OCI-LY3 (cell line): ENCODE results near the gene ARID1B.

ENCODE experiments used
- H2AFZ ChIP-seq: fragments of 200-600, 300-600 bp; shearing (Covaris generic); 2 replicates; pipeline ENCODE4 v1.6.0; 2014; ENCODE audit warnings: antibody characterized with exemption, low read depth, low read length
- H3K27ac ChIP-seq: fragments of 200-600, 300-600 bp; sonication (generic); 2 replicates; pipeline ENCODE4 v1.5.1; 2014; ENCODE audit warnings: mild to moderate bottlenecking, low read length, moderate library complexity, mixed read lengths
- H3K27me3 ChIP-seq: fragments of 200-600, 300-600 bp; sonication (generic); 2 replicates; pipeline ENCODE4 v1.6.1; 2014; ENCODE audit warnings: low read depth, low read length, mixed read lengths
- H3K36me3 ChIP-seq: fragments of 200-600, 300-600 bp; sonication (generic); replicated peaks from 2 replicates; pipeline ENCODE3; 2014; ENCODE audit warnings: low read depth, low read length, mixed read lengths
- H3K4me1 ChIP-seq: fragments of 300-600, 200-600 bp; sonication (generic); 2 replicates; pipeline ENCODE4 v1.6.1; 2014; ENCODE audit warnings: low read length, mixed read lengths
- H3K4me2 ChIP-seq: fragments of 200-600, 300-600 bp; sonication (generic); 2 replicates; pipeline ENCODE4 v1.6.1; 2014; ENCODE audit warnings: low read length, mixed read lengths
- H3K4me3 ChIP-seq: fragments of 300-600, 200-600 bp; sonication (generic); 2 replicates; pipeline ENCODE4 v1.5.1; 2014; ENCODE audit warnings: antibody characterized with exemption, mild to moderate bottlenecking, low read length, moderate library complexity
- H3K79me2 ChIP-seq: fragments of 300-600, 200-600 bp; shearing (Covaris generic); 2 replicates; pipeline ENCODE4 v1.6.1; 2014; ENCODE audit warnings: mild to moderate bottlenecking, low read length, mixed read lengths
- H3K9ac ChIP-seq: fragments of 300-600, 200-600 bp; shearing (Covaris generic); 2 replicates; pipeline ENCODE4 v1.6.0; 2014; ENCODE audit warnings: mild to moderate bottlenecking, low read length, moderate library complexity
- H3K9me3 ChIP-seq: fragments of 200-600, 300-600 bp; shearing (Covaris generic); 2 replicates; pipeline ENCODE4 v1.6.1; 2014; ENCODE audit warnings: low read length, mixed read lengths; ENCODE audit not compliant: insufficient read depth
- H4K20me1 ChIP-seq: fragments of 200-600, 300-600 bp; sonication (generic); 2 replicates; pipeline ENCODE4 v1.6.1; 2016; ENCODE audit warnings: low read length, mixed read lengths; ENCODE audit not compliant: insufficient read depth
- CTCF ChIP-seq: fragments of 200-600, 300-600 bp; sonication (generic); IDR thresholded peaks from 2 replicates; pipeline ENCODE4 v1.5.1; 2014; ENCODE audit warnings: antibody characterized with exemption, low read length, low read depth
- EZH2phosphoT487 ChIP-seq: fragments of 200-600 bp; shearing (Covaris generic); IDR thresholded peaks from 2 replicates; pipeline ENCODE4 v1.6.1; 2018; ENCODE audit warnings: antibody characterized with exemption, mixed run types, low read depth

Gene ARID1B

GRCh38 chr6:157235600-157236039 is 458.4 kb downstream of the ARID1B start:
- Histone ChIP-seq H4K20me1 (no peaks in the 10 kb centered on the region), H3K27me3 (0 out of 2 replicates have a peak, but pooled peaks cover 3% of the 10 kb centered on the region), H3K36me3 (no peaks in the 10 kb centered on the region), H3K27ac (no peak overlapping the region), H3K79me2 (no peaks in the 10 kb centered on the region), H2AFZ (no peak overlapping the region), H3K4me3 (no peak overlapping the region), H3K9ac (no peak overlapping the region), H3K4me2 (no peak overlapping the region), H3K4me1 (peaks cover 8% of the 10 kb centered on the region), H3K9me3 (no peaks in the 10 kb centered on the region)
- TF ChIP-seq CTCF (no peak), EZH2phosphoT487 (no peak)

- Histone ChIP-seq H3K4me3 (no peak overlapping the region), H3K36me3 (no peaks in the 10 kb centered on the region), H3K79me2 (no peaks in the 10 kb centered on the region), H3K27me3 (0 out of 2 replicates have a peak, but pooled peaks cover 3% of the 10 kb centered on the region), H3K9me3 (no peaks in the 10 kb centered on the region), H2AFZ (no peak overlapping the region), H3K9ac (no peak overlapping the region), H3K4me2 (no peak overlapping the region), H3K27ac (no peak overlapping the region), H4K20me1 (no peaks in the 10 kb centered on the region), H3K4me1 (peaks cover 8% of the 10 kb centered on the region)
- TF ChIP-seq EZH2phosphoT487 (no peak), CTCF (no peak)
Measured at GRCh38 chr6:157236040-157236725, 459.0 kb downstream of the ARID1B start.

- Histone ChIP-seq H3K27me3 (0 out of 2 replicates have a peak, but pooled peaks cover 3% of the 10 kb centered on the region), H3K79me2 (no peaks in the 10 kb centered on the region), H3K4me3 (no peak overlapping the region), H4K20me1 (no peaks in the 10 kb centered on the region), H3K4me1 (peaks cover 8% of the 10 kb centered on the region), H3K4me2 (no peak overlapping the region), H3K36me3 (no peaks in the 10 kb centered on the region), H2AFZ (no peak overlapping the region), H3K27ac (no peak overlapping the region), H3K9me3 (no peaks in the 10 kb centered on the region), H3K9ac (no peak overlapping the region)
- TF ChIP-seq CTCF, result no peak
- TF ChIP-seq EZH2phosphoT487, result no peak
Measured at GRCh38 chr6:157238346-157238745, 461.2 kb downstream of the ARID1B start.

GRCh38 chr6:157239148-157239547 is 462.0 kb downstream of the ARID1B start:
- Histone ChIP-seq H3K4me3 (no peak overlapping the region), H3K9ac (no peak overlapping the region), H2AFZ (no peak overlapping the region), H3K27me3 (0 out of 2 replicates have a peak, but pooled peaks cover 3% of the 10 kb centered on the region), H3K9me3 (no peaks in the 10 kb centered on the region), H3K79me2 (no peaks in the 10 kb centered on the region), H3K27ac (no peak overlapping the region), H3K4me1 (peaks cover 8% of the 10 kb centered on the region), H4K20me1 (no peaks in the 10 kb centered on the region), H3K4me2 (no peak overlapping the region), H3K36me3 (no peaks in the 10 kb centered on the region)
- TF ChIP-seq EZH2phosphoT487 (no peak), CTCF (no peak)
